Hematopoietic multipotent progenitor cell (in vitro differentiated cells): ENCODE measurements around the gene NECAP2. TPM values are rescaled to one million over a fixed set of nuclear protein-coding genes. Genes with fewer than 3 reads are reported as not detected.
"Not testable (repeated sequence)": the region's sequence is repeated elsewhere in the genome, so short reads cannot be mapped to it uniquely, and the experiment has no call there.

Experiments
- DNase-seq, 3 donors: peaks; one replicate each; pipeline ENCODE4 v3.0.0-alpha.2; 2011 to 2015; ENCODE audit warnings: low read depth in 2 of 3, low spot score in 2 of 3
- total RNA-seq: library from RNA; depleted of rRNA; stranded (reverse); fragments of >200 nt; gene quantifications from one replicate; pipeline ENCODE4 v1.2.3, GENCODE V29; 2012

Gene NECAP2
- total RNA-seq, 1 donor: 69.5 TPM

- not testable (repeated sequence) for DNase-seq
These were observed 15.6 kb downstream of the NECAP2 start for GRCh38 chr1:16456151-16456550.

DNA sequence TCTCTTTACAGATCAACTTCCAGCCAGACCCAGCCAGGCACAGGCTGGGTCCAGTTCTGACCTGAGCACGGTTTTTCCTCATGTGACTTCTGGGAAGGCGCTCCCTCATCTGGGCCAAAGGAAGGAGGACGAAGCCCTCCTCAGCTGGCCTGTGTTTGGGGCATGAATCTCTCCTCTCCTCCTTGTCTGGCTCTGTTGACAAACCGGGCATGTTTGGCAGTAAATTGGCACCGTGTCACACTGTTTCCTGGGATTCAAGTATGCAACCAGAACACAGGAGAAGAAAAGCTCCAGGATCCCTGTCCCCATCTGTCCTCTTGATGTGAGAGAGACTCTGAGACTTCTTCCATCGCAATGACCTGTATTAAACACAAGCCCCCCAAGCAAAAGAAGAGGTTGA, 18.3 kb downstream of the NECAP2 start:
- no peak for DNase-seq

DNA sequence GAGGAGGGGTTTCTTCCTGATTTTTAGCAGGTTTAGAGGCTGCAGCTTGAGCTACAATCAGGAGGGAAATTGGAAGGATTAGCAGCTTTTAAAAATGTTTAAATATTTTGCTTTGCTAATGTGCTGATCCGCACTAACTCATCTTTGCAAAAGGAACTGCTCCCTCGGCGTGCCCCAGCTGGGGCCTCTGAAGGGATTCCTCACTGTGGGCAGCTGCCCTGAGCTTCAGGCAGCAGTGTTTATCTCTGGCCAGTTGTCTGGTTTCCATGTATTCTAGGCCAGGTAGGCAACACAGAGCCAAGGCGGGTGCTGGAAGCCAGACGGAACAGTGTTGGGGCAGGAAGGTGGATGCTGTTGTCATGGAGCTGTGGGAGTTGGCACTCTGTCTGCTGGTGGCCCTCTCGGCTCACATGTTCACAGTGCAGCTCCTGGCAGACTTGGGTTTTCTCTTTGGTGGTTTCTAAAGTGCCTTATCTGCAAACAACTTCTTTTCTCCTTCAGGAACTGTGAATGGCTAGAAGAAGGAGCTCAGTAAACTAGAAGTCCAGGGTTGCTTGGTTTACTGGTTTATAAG, 18.9 kb downstream of the NECAP2 start:
- no peak for DNase-seq

DNA sequence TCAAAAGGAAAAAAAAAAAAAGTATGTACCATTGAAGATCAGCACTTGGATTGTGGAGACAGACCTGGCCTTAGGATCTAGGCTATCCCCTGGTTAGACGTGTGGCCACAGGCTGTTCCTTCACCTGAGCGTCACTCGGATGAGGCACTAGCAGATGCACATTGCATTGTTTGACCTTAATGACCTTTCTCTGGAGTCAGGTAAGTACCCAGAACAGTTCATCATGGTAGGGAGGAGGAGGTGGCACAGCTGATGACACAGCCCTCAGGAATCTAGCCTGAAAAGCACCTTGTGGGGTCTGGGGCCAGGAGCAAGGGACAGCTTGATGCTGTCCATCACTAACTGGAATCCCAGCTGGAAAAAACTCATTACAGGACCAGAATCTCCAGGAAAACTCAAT, 21.2 kb downstream of the NECAP2 start:
- DNase-seq: no peak

DNA sequence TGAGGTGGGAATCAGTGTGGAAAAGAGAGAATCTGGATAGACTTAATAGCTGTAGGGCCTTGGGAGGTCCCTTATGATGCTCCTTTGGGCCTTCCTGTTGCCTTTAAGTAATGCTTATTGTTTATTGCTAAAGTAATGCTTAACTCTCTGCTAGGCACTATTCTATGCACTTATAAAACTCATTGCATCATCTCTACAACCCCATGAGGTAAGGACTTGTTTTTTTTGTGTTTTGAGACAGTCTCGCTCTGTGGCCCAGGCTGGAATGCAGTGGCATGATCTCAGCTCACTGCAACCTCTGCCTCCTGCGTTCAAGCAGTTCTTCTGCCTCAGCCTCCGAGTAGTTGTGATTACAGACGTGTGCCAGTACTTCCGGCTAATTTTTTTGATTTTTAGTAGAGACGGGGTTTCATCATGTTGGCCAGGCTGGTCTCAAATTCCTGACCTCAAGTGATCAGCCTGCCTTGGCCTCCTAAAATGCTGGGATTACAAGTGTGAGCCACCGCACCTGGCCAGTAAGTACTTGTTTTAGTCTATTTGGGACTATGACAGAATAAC, 22.3 kb downstream of the NECAP2 start:
- no peak for DNase-seq

- no peak for DNase-seq
These were observed 24.5 kb downstream of the NECAP2 start for GRCh38 chr1:16464917-16465625.

- DNase-seq: no peak
These were observed 28.0 kb downstream of the NECAP2 start for GRCh38 chr1:16468558-16468957.

DNA sequence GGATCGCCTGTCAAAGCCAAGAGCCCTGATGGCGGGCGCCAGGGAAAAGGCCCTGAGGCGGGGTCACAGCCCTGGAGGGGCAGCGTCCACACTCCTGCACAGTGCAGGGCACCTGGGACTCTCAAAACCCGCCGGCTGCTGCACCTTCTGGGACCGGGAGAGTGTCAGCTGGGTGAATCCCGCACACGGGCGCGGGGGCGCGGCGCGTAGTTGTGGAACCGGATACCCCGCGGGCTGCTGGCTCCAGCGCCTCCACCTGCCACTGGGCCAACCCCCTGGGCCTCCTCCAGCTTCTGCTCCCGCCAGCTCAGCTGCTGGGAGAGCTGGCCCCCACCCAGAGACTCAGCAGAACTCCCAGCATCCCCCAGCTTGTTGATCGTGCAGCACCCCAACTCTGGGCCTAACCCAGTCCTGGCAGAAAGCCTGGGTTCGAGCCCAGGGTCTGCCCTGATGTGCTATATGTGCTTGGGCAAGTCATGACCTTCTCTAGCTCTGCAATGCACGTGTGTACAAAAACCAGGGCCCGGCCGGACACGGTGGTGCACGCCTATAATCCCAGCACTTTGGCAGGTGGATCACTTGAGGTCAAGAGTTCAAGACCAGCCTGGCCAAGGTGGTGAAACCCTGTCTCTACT, 33.8 kb downstream of the NECAP2 start:
- no peak for DNase-seq

DNA sequence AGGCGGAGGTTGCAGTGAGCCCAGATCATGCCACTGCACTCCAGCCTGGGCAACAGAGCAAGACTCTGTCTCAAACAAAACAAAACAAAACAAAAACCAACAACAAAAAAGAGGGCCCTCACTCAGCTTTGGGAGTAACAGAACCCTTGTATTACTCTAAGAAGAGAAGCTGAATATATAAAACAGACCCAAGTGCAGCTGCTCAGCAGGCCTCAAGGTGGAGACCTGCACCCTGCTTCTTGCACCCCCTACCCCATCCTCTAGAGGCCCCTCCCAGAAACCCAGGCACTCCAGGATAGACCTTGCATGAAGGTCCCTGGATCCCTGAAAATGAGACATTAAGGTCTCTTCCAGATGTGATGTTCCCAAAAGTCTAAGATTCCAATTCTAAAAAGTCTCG, 34.4 kb downstream of the NECAP2 start:
- DNase-seq: peak in 2 of 3 donors; percentile 9 to 17

GRCh38 chr1:16475771-16476770, 35.5 kb downstream of the NECAP2 start:
- not testable (repeated sequence) for DNase-seq

DNA sequence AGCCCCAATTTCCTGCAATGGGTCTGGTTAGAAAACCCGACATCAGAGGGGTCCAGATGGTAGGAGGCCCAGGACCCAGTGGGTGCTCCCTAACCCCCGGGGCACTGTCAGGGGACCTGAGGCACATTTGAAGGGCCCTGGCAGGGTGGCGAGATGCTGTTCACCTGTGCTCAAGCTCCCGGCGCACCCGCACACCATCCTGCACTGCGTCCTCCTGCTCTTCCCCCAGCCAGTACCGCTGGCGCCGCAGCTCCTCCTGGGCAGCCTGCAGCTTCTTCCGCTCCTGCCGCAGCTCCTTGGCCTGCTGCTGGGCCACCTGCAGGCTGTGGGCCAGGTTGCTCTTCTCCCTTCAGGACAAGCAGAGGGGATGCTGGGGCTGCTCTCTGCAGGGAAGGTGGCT, 37.6 kb downstream of the NECAP2 start:
- no peak for DNase-seq

GRCh38 chr1:16483146-16483545, 42.6 kb downstream of the NECAP2 start:
- DNase-seq: not testable (repeated sequence)

- not testable (repeated sequence) for DNase-seq
These were observed 43.3 kb downstream of the NECAP2 start for GRCh38 chr1:16483639-16484500.

DNA sequence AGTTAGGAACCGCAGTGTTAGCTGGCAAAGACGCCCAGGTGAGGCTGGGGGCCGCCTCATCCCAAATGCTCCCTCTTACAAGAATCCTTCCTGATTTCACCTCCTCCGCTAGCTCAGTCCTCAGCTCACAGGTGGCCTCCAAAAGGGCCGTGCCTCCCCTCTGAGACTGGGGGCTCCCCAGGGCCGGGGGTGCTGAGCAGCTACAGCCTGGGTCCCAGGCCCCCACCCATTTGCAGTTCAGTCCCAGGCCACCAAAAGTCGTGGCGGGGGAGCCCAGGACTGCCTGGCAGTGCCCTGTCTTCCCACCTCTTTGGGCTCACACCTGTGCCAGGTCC, 43.9 kb downstream of the NECAP2 start:
- no peak for DNase-seq

GRCh38 chr1:16484931-16485330, 44.4 kb downstream of the NECAP2 start:
- DNase-seq: no peak

DNA sequence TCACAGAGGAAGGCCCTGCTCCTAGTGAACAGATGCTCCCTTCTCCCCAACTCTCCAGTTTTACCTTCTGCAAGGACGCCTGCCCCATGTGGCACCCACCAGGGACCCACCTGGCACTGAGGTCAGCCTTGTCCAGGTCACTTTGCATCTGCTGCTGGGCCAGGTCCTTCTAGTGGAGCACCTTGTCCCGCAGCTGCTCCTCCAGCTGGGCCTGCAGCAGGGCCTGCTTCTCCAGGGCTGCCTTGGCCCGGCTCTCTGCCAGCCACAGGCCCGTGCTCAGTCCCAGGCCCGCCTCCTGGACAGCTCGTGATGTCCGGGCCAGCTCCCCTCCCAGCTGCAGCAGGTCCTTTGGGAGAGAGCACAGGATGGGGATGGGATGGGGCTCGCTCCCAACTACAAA, 45.8 kb downstream of the NECAP2 start:
- DNase-seq: not testable (repeated sequence)

GRCh38 chr1:16487011-16487410, 46.5 kb downstream of the NECAP2 start:
- DNase-seq: not testable (repeated sequence)

DNA sequence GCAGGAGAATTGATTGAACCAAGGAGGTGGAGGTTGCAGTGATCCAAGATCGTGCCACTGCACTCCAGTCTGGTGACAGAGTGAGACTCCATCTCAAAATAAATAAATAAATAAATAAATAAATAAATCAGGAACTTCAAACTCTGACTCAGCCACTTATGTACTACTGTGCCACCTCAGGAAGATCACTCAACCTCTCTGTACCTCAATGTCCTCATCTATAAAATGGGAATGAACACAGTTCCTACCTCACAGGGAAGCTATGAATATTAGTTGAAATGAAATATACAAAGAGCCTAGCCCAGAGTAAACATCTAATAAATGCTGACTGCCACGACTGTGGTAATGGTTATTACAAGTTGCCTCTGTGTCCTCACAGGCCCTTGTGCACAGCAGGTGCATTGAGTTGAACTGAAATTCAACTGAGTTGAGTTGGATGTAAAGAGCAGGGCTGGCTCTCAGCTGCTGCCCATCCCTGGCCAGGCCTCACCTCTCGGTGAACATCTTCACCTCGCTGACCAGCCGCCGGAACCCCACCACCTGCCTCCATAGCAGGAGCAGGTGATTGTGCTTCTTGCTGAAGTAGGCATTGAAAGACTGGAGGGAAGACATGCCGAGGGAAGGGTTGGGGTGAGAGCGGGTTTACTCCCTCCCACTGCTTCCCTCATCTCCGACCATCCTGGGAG, 48.8 kb downstream of the NECAP2 start:
- DNase-seq: not testable (repeated sequence)

GRCh38 chr1:16491056-16491675, 50.6 kb downstream of the NECAP2 start:
- no peak for DNase-seq
